GM18868 (cell line): ENCODE results near the gene SEPTIN5.

ENCODE experiments used
- ATAC-seq: cut with Tn5 transposase; IDR thresholded peaks from one replicate; pipeline ENCODE4 v1.9.1; 2021; ENCODE audit warnings: mild to moderate bottlenecking, moderate library complexity; ENCODE audit not compliant: unreplicated experiment

The SEPTIN5 gene

GRCh38 chr22:19705181-19705934, 8.9 kb upstream of the SEPTIN5 start:
- no peak for ATAC-seq

GRCh38 chr22:19706661-19707151, 7.6 kb upstream of the SEPTIN5 start:
- ATAC-seq = no peak

GRCh38 chr22:19707347-19708290, 6.7 kb upstream of the SEPTIN5 start:
- no peak for ATAC-seq

- ATAC-seq = no peak
Observed at GRCh38 chr22:19708321-19709011, 5.8 kb upstream of the SEPTIN5 start.

GRCh38 chr22:19709063-19709769, 5.1 kb upstream of the SEPTIN5 start:
- ATAC-seq = no peak

GRCh38 chr22:19710020-19710768, 4.1 kb upstream of the SEPTIN5 start:
- ATAC-seq = no peak

- ATAC-seq = no peak
Observed at GRCh38 chr22:19710769-19711106, 3.6 kb upstream of the SEPTIN5 start.

GRCh38 chr22:19713245-19713644, 1.1 kb upstream of the SEPTIN5 start:
- ATAC-seq = no peak

GRCh38 chr22:19713650-19714311, 522 bp upstream of the SEPTIN5 start:
- no peak for ATAC-seq

GRCh38 chr22:19715188-19715930, 1.1 kb downstream of the SEPTIN5 start:
- no peak for ATAC-seq

- no peak for ATAC-seq
Observed at GRCh38 chr22:19716041-19716828, 1.9 kb downstream of the SEPTIN5 start.

GRCh38 chr22:19716829-19717105, 2.5 kb downstream of the SEPTIN5 start:
- ATAC-seq = no peak

- ATAC-seq = no peak
Observed at GRCh38 chr22:19717181-19717580, 2.9 kb downstream of the SEPTIN5 start.

- ATAC-seq = no peak
Observed at GRCh38 chr22:19717691-19718455, 3.6 kb downstream of the SEPTIN5 start.

- no peak for ATAC-seq
Observed at GRCh38 chr22:19718456-19719049, 4.2 kb downstream of the SEPTIN5 start.

- ATAC-seq = no peak
Observed at GRCh38 chr22:19719050-19719482, 4.8 kb downstream of the SEPTIN5 start.

- no peak for ATAC-seq
Observed at GRCh38 chr22:19719488-19720021, 5.3 kb downstream of the SEPTIN5 start.
